ENCODE data around the gene DZANK1.

DNA sequence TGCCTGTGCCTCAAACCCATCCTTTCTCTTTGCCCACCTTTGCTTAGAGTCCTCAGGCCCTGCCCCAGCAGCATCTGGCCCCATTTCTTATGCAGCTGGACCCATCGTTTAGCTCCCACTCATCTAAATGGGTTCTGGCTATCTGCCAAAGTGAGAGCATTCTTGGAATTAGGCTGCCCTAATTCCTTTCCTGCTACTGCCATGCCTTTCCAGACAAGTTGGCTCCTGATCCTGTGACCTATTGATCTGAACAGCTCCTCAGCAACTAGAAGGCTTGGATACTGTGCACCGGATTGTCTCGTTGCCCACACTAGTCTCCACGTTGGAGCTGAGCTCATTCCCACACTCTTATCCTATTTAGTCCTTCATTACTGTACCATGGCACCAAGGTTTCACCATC lies 22.9 kb downstream of the DZANK1 start:
- TF ChIP-seq, protein P1, sequence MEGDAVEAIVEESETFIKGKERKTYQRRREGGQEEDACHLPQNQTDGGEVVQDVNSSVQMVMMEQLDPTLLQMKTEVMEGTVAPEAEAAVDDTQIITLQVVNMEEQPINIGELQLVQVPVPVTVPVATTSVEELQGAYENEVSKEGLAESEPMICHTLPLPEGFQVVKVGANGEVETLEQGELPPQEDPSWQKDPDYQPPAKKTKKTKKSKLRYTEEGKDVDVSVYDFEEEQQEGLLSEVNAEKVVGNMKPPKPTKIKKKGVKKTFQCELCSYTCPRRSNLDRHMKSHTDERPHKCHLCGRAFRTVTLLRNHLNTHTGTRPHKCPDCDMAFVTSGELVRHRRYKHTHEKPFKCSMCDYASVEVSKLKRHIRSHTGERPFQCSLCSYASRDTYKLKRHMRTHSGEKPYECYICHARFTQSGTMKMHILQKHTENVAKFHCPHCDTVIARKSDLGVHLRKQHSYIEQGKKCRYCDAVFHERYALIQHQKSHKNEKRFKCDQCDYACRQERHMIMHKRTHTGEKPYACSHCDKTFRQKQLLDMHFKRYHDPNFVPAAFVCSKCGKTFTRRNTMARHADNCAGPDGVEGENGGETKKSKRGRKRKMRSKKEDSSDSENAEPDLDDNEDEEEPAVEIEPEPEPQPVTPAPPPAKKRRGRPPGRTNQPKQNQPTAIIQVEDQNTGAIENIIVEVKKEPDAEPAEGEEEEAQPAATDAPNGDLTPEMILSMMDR (IDR thresholded peaks at IDR 0.05), result no peak
- no peak for TF ChIP-seq POLR2A (IDR thresholded peaks at IDR 0.05)
